Stomach (tissue), 9 donors: ENCODE results near the gene CST9. TPM values are rescaled to one million over a fixed set of nuclear protein-coding genes. Genes with fewer than 3 reads are reported as not detected.
A peak's percentile ranks its signal among the peaks of the same experiment; 100 is the strongest.

ENCODE experiments used
- DNase-seq, 2 donors: peaks; one replicate each; pipeline versions ENCODE4 v3.0.0 to v3.0.0-alpha.2; 2013 to 2019
- H3K27ac ChIP-seq, 5 donors: fragments of 200-600 bp in 4 of 5; sonication (generic) in 4 of 5; one replicate each; pipeline ENCODE4 v1.5.1; 2013 to 2019; ENCODE audit warnings: mild to moderate bottlenecking in 1 of 5, moderate library complexity in 1 of 5
- H3K27me3 ChIP-seq, 3 donors: fragments of 200-600 bp; sonication (generic); one replicate each; pipeline ENCODE4 v1.5.1; 2017 to 2019; ENCODE audit warnings: mixed run types in 1 of 3
- H3K36me3 ChIP-seq, 4 donors: fragments of 200-600 bp; sonication (generic); 1 replicate in 3 of 4; 2 replicates in 1 of 4; pipeline ENCODE4 v1.5.1; 2016 to 2019
- H3K4me1 ChIP-seq, 4 donors: fragments of 200-600 bp; sonication (generic); one replicate each; pipeline ENCODE4 v1.5.1; 2016 to 2019
- H3K4me3 ChIP-seq, 4 donors: fragments of 200-600 bp; sonication (generic) in 3 of 4; one replicate each; pipeline ENCODE4 v1.5.1; 2016 to 2019; ENCODE audit warnings: mild to moderate bottlenecking in 1 of 4
- H3K9me3 ChIP-seq, 4 donors: fragments of 200-600 bp; sonication (generic); one replicate each; pipeline ENCODE4 v1.5.1; 2016 to 2019
- EP300 ChIP-seq: sonication (generic); formaldehyde crosslinking; IDR thresholded peaks from one replicate; pipeline ENCODE4 v1.6.1; 2017; ENCODE audit warnings: antibody characterized with exemption
- POLR2A ChIP-seq, 4 donors: fragments of 450-650 bp; IDR thresholded peaks; one replicate each; pipeline ENCODE4 v1.6.1; 2016; ENCODE audit warnings: antibody characterized with exemption in 4 of 4, control low read depth in 2 of 4, mild to moderate bottlenecking in 1 of 4, moderate library complexity in 1 of 4
- POLR2AphosphoS5 ChIP-seq, 3 donors: sonication (generic); formaldehyde crosslinking; IDR thresholded peaks; one replicate each; pipeline ENCODE4 v1.6.1; 2016; ENCODE audit warnings: antibody characterized with exemption in 3 of 3
- WGBS, 5 donors: extraction: QIAGEN DNeasy Blood & Tissue Kit in 3 of 5; methylation state at CpG; one replicate each; pipeline versions ENCODE4 v1.1.5 to v1.1.7; 2013 to 2018; 5-methylcytosine and 5-hydroxymethylcytosine counted together
- intact Hi-C: fragments of 100-400 bp; cut with DNase I; formaldehyde crosslinking; loops from one replicate; pipeline ENCODE4 v1.15.1; 2023; ENCODE audit warnings: low total_unique reads
- polyA plus RNA-seq, 3 donors: library from polyadenylated mRNA; stranded (reverse); fragments of 200-250 nt; gene quantifications; one replicate each; pipeline ENCODE4 v1.2.3, GENCODE V29; 2013
- total RNA-seq, 5 donors: library from RNA; depleted of rRNA; stranded (reverse); fragments of >200 nt; gene quantifications; one replicate each; pipeline versions ENCODE4 v1.1.0 to v1.2.3, GENCODE V29; 2014 to 2016
- TF ChIP-seq, protein P1 (sequence below), 7 experiments: fragments of 450-650 bp in 4 of 7; fragments of 200-600 bp in 3 of 7; sonication (generic) in 3 of 7; IDR thresholded peaks; one replicate each; pipeline ENCODE4 v1.5.1; 2016 to 2019; ENCODE audit warnings: antibody characterized with exemption in 7 of 7, control low read depth in 2 of 7, mild to moderate bottlenecking in 1 of 7
- donor health status: healthy with polysubstance abuse.
- donor health status: Bipolar disorder and iron deficiency.
- donor health status: healthy.

The CST9 gene
- total and polyA plus RNA-seq, 8 donors: not detected

GRCh38 chr20:23613676-23614075 lies 8.0 kb upstream of the CST9 start:
- H3K4me1 ChIP-seq: peaks cover 0 to 28% (median 4%) of the 10 kb centered on the region in 4 donors
- H3K27me3 ChIP-seq: no peaks in the 10 kb centered on the region
- no peaks in the 10 kb centered on the region for H3K36me3 ChIP-seq
- no peak for DNase-seq
- intact Hi-C loops: no loop called here
- H3K27ac ChIP-seq: peak overlapping the region; percentile 8 to 73 (median 57)
- no peaks in the 10 kb centered on the region for H3K9me3 ChIP-seq
- TF ChIP-seq, protein P1, sequence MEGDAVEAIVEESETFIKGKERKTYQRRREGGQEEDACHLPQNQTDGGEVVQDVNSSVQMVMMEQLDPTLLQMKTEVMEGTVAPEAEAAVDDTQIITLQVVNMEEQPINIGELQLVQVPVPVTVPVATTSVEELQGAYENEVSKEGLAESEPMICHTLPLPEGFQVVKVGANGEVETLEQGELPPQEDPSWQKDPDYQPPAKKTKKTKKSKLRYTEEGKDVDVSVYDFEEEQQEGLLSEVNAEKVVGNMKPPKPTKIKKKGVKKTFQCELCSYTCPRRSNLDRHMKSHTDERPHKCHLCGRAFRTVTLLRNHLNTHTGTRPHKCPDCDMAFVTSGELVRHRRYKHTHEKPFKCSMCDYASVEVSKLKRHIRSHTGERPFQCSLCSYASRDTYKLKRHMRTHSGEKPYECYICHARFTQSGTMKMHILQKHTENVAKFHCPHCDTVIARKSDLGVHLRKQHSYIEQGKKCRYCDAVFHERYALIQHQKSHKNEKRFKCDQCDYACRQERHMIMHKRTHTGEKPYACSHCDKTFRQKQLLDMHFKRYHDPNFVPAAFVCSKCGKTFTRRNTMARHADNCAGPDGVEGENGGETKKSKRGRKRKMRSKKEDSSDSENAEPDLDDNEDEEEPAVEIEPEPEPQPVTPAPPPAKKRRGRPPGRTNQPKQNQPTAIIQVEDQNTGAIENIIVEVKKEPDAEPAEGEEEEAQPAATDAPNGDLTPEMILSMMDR (IDR thresholded peaks at IDR 0.05): no peak
- TF ChIP-seq POLR2AphosphoS5 (IDR thresholded peaks at IDR 0.05): no peak
- no peak for TF ChIP-seq POLR2A (IDR thresholded peaks at IDR 0.05)
- TF ChIP-seq EP300: no peak
- no peak overlapping the region for H3K4me3 ChIP-seq

DNA sequence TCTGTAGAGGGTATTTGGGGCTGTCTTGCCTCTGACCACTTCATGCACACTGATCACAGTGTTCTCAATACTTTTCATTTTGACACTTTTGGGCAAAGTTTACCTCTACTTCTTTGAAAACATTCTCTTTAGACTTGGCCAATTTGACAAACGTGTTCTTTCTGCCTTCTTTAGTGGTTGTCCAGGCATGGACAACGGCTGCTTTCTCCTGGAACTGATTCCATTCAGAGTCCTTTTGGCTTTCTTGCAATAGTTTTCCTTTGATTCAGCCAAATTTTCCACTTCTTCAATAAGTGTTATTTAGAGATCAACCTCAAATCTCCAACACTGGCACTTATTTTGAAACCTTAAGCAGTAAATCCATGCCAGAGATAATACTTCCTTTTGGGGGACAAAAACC lies 6.7 kb upstream of the CST9 start:
- H3K27ac ChIP-seq: no peak overlapping the region
- H3K4me3 ChIP-seq: no peak overlapping the region
- H3K4me1 ChIP-seq: peaks cover 0 to 28% (median 4%) of the 10 kb centered on the region in 4 donors
- no peak for DNase-seq
- no peaks in the 10 kb centered on the region for H3K9me3 ChIP-seq
- no peaks in the 10 kb centered on the region for H3K27me3 ChIP-seq
- TF ChIP-seq EP300 (no peak), POLR2AphosphoS5 (IDR thresholded peaks at IDR 0.05) (no peak), POLR2A (IDR thresholded peaks at IDR 0.05) (no peak)
- TF ChIP-seq, protein P1 (IDR thresholded peaks at IDR 0.05): no peak
- H3K36me3 ChIP-seq: no peaks in the 10 kb centered on the region
- intact Hi-C loops: no loop called here
- 50 to 72% (median 69%) methylated on average over 2 of the region's 2 CpGs for WGBS, 5 donors

- Histone ChIP-seq H3K27me3 (no peaks in the 10 kb centered on the region), H3K4me1 (peaks cover 0 to 27% (median 13%) of the 10 kb centered on the region in 4 donors), H3K9me3 (no peaks in the 10 kb centered on the region), H3K36me3 (no peaks in the 10 kb centered on the region), H3K27ac (no peak overlapping the region), H3K4me3 (no peak overlapping the region)
- 90 to 96% (median 93%) methylated on average over 5 of the region's 5 CpGs for WGBS, 5 donors
- TF ChIP-seq POLR2AphosphoS5 (IDR thresholded peaks at IDR 0.05): no peak
- TF ChIP-seq, protein P1 (IDR thresholded peaks at IDR 0.05): no peak
- no peak for TF ChIP-seq EP300
- no peak for TF ChIP-seq POLR2A (IDR thresholded peaks at IDR 0.05)
- DNase-seq: no peak
- intact Hi-C loops: loop anchor here (10.0 kb wide), 1 partner anchor 165 kb away; no protein-coding TSS in a partner anchor
These were observed 3.9 kb upstream of the CST9 start for GRCh38 chr20:23609486-23610109.

GRCh38 chr20:23608251-23608846 lies 2.6 kb upstream of the CST9 start:
- Histone ChIP-seq H3K27ac (no peak overlapping the region), H3K36me3 (no peaks in the 10 kb centered on the region), H3K27me3 (no peaks in the 10 kb centered on the region), H3K4me1 (peaks cover 0 to 15% (median 9%) of the 10 kb centered on the region in 4 donors), H3K4me3 (no peak overlapping the region), H3K9me3 (no peaks in the 10 kb centered on the region)
- 76 to 80% (median 78%) methylated on average over 14 to 18 of the region's 18 CpGs for WGBS, 5 donors
- intact Hi-C loops: loop anchor here (10.0 kb wide), 1 partner anchor 164 kb away; no protein-coding TSS in a partner anchor
- no peak for DNase-seq
- TF ChIP-seq, protein P1 (IDR thresholded peaks at IDR 0.05): no peak
